WTC11 (cell line): ENCODE measurements around the gene HOXA2. TPM values are rescaled to one million over a fixed set of nuclear protein-coding genes. Genes with fewer than 3 reads are reported as not detected.

ENCODE experiments used
- ATAC-seq: fragments of 200-7000 bp; cut with Tn5 transposase; 2 replicates; pipeline ENCODE4 v1.10.0; 2021; ENCODE audit warnings: mild to moderate bottlenecking, moderate library complexity
- CTCF ChIA-PET: fragments of 300-600 bp; sonication (Branson Sonifier 250); formaldehyde crosslinking; loops from one replicate; lab custom pipeline; 2021; ENCODE audit warnings: antibody characterized with exemption; lab: Charles Lee
- POLR2A ChIA-PET: fragments of 350-600 bp; sonication (Branson Sonifier 250); formaldehyde crosslinking; loops from one replicate; lab custom pipeline; 2021; ENCODE audit warnings: antibody characterized with exemption; lab: Charles Lee
- DNase-seq: peaks from one replicate; pipeline ENCODE4 v3.0.0; 2021; ENCODE audit warnings: low spot score
- H3K27ac Mint-ChIP-seq: 2 replicates; pipeline ENCODE4 v1.8.0; 2021; ENCODE audit warnings: mixed read lengths
- H3K27me3 Mint-ChIP-seq: 2 replicates; pipeline ENCODE4 v1.8.0; 2021; ENCODE audit warnings: low read depth, mild to moderate bottlenecking, moderate library complexity, mixed read lengths
- H3K36me3 Mint-ChIP-seq: 2 replicates; pipeline ENCODE4 v1.8.0; 2021; ENCODE audit warnings: mixed read lengths
- H3K4me1 Mint-ChIP-seq: 2 replicates; pipeline ENCODE4 v1.8.0; 2022; ENCODE audit warnings: mixed read lengths
- H3K4me3 Mint-ChIP-seq: 2 replicates; pipeline ENCODE4 v1.8.0; 2021; ENCODE audit warnings: mild to moderate bottlenecking, moderate library complexity, mixed read lengths
- H3K9me3 Mint-ChIP-seq: 2 replicates; pipeline ENCODE4 v1.8.0; 2021; ENCODE audit warnings: mixed read lengths
- AFF4 ChIP-seq: sonication (generic); formaldehyde crosslinking; IDR thresholded peaks from 2 replicates; pipeline ENCODE4 v1.8.1; 2023; ENCODE audit warnings: mild to moderate bottlenecking, missing genetic modification reagents, borderline replicate concordance
- ATF6 ChIP-seq: sonication (generic); formaldehyde crosslinking; IDR thresholded peaks from 2 replicates; pipeline ENCODE4 v1.8.1; 2023; ENCODE audit warnings: mild to moderate bottlenecking, missing genetic modification reagents
- GABPB1 ChIP-seq: sonication (generic); formaldehyde crosslinking; IDR thresholded peaks from 2 replicates; pipeline ENCODE4 v1.8.1; 2023; ENCODE audit warnings: mild to moderate bottlenecking, missing genetic modification reagents
- JUN ChIP-seq: sonication (generic); formaldehyde crosslinking; IDR thresholded peaks from 2 replicates; pipeline ENCODE4 v1.8.0; 2023; ENCODE audit warnings: mild to moderate bottlenecking, missing genetic modification reagents
- MLX ChIP-seq: sonication (generic); formaldehyde crosslinking; IDR thresholded peaks from 2 replicates; pipeline ENCODE4 v1.8.1; 2023; ENCODE audit warnings: mild to moderate bottlenecking, missing genetic modification reagents, moderate library complexity
- NFE2L1 ChIP-seq: sonication (generic); formaldehyde crosslinking; IDR thresholded peaks from 2 replicates; pipeline ENCODE4 v1.8.1; 2023; ENCODE audit warnings: missing genetic modification reagents
- NR2C2 ChIP-seq: sonication (generic); formaldehyde crosslinking; IDR thresholded peaks from 2 replicates; pipeline ENCODE4 v1.8.0; 2022; ENCODE audit warnings: mild to moderate bottlenecking, missing genetic modification reagents
- NR3C1 ChIP-seq: sonication (generic); formaldehyde crosslinking; conservative IDR thresholded peaks from 2 replicates; pipeline ENCODE4 v1.8.1; 2023; ENCODE audit warnings: low read depth, mild to moderate bottlenecking, missing genetic modification reagents
- SMAD3 ChIP-seq: sonication (generic); formaldehyde crosslinking; IDR thresholded peaks from 2 replicates; pipeline ENCODE4 v1.8.0; 2022; ENCODE audit warnings: missing genetic modification reagents, mild to moderate bottlenecking, borderline replicate concordance
- TEAD1 ChIP-seq: sonication (generic); formaldehyde crosslinking; IDR thresholded peaks from 2 replicates; pipeline ENCODE4 v1.8.0; 2022; ENCODE audit warnings: mild to moderate bottlenecking, missing genetic modification reagents
- TEAD4 ChIP-seq: sonication (generic); formaldehyde crosslinking; IDR thresholded peaks from 2 replicates; pipeline ENCODE4 v1.8.0; 2022; ENCODE audit warnings: mild to moderate bottlenecking, missing genetic modification reagents
- ZMAT4 ChIP-seq: fragments of 250-450 bp; sonication (Bioruptor Pico); IDR thresholded peaks from 2 replicates; pipeline ENCODE4 v1.9.0; 2021; ENCODE audit warnings: mild to moderate bottlenecking
- ZNF232 ChIP-seq: sonication (generic); formaldehyde crosslinking; IDR thresholded peaks from 2 replicates; pipeline ENCODE4 v1.8.0; 2022; ENCODE audit warnings: mild to moderate bottlenecking, missing genetic modification reagents
- ZNF396 ChIP-seq: fragments of 250-450 bp; sonication (Bioruptor Pico); IDR thresholded peaks from 2 replicates; pipeline ENCODE4 v1.8.0; 2021; ENCODE audit warnings: mild to moderate bottlenecking, moderate library complexity, borderline replicate concordance
- ZNF423 ChIP-seq: fragments of 250-450 bp; sonication (Bioruptor Pico); IDR thresholded peaks from 2 replicates; pipeline ENCODE4 v2.1.2; 2022; ENCODE audit warnings: mild to moderate bottlenecking, moderate library complexity
- ZNF671 ChIP-seq: fragments of 250-450 bp; sonication (Bioruptor Pico); IDR thresholded peaks from 2 replicates; pipeline ENCODE4 v1.8.0; 2021; ENCODE audit warnings: mild to moderate bottlenecking
- total RNA-seq: library from RNA; stranded (reverse); gene quantifications from 3 replicates; pipeline ENCODE4 v1.2.3, GENCODE V29; 2021
- TF ChIP-seq, protein P1 (sequence below): fragments of 250-450 bp; sonication (Bioruptor Pico); IDR thresholded peaks from 2 replicates; pipeline ENCODE4 v1.8.0; 2021; ENCODE audit warnings: mild to moderate bottlenecking
- TF ChIP-seq, protein P2 (sequence below): sonication (generic); formaldehyde crosslinking; IDR thresholded peaks from 2 replicates; pipeline ENCODE4 v1.8.1; 2022; ENCODE audit warnings: mild to moderate bottlenecking, missing genetic modification reagents, moderate library complexity, borderline replicate concordance
- TF ChIP-seq, protein P3 (sequence below): sonication (generic); formaldehyde crosslinking; IDR thresholded peaks from 2 replicates; pipeline ENCODE4 v1.8.1; 2022; ENCODE audit warnings: mild to moderate bottlenecking, moderate library complexity, missing genetic modification reagents
- TF ChIP-seq, protein P4 (sequence below): sonication (generic); formaldehyde crosslinking; IDR thresholded peaks from 2 replicates; pipeline ENCODE4 v1.8.1; 2022; ENCODE audit warnings: low read depth, mild to moderate bottlenecking, moderate library complexity, missing genetic modification reagents, borderline replicate concordance
- TF ChIP-seq, protein P5 (sequence below): fragments of 250-450 bp; sonication (Bioruptor Pico); IDR thresholded peaks from 2 replicates; pipeline ENCODE4 v2.1.2; 2022; ENCODE audit warnings: mild to moderate bottlenecking, moderate library complexity

HOXA2 gene
- total RNA-seq, 1 experiment from 2014 or later: not detected

DNA sequence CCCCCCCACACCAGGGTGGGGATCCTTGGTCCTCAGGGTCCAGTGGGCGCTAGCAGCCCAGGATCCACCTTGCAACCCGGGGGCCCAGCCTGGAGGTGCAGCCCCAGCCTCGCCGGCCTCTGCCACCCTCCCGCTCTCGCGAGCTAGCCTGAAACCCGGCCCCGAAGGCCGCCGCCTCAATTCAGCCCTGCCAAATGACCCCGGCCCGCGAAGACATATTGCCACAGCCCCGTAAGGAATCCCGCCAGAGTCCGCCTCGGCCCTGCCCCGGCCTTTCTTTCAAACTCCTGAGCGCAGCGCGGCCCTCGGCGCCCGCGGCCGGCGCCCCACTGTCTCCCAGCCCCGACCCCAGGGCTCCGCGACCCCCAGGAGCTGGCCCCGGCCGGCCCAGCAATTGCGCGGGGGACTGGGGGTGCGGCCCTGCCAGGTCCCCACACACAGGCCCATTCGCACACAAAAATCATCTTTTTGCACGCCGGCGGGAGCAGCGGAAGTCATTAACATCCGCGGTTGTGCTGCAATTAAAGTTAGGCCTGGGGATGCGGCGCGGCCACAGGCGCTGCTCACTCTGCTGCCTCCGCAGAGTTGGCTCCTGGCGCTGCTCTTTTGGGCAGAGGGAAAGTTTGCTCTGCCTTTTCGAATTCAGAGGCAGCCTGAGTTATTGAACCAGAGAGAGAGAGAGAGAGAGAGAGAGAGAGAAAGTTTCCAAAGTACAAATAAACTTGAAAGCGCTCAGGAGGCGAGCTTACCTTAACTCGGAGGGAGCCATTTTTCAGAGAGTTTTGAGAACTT is 37.0 kb upstream of the HOXA2 start:
- Mint-ChIP-seq H3K4me1 (peaks cover 21% of the 10 kb centered on the region), H3K9me3 (no peaks in the 10 kb centered on the region), H3K27me3 (peaks cover 100% of the 10 kb centered on the region), H3K4me3 (peak overlapping the region; percentile 51), H3K27ac (no peak overlapping the region)
- POLR2A ChIA-PET: no interaction called here
- peak; percentile 27 for ATAC-seq
- no peak for TF ChIP-seq ZNF232 (CRISPR knock-in tag)
- TF ChIP-seq ATF6: no peak
- TF ChIP-seq ZNF396 (CRISPR knock-in tag): no peak
- TF ChIP-seq, protein P1, sequence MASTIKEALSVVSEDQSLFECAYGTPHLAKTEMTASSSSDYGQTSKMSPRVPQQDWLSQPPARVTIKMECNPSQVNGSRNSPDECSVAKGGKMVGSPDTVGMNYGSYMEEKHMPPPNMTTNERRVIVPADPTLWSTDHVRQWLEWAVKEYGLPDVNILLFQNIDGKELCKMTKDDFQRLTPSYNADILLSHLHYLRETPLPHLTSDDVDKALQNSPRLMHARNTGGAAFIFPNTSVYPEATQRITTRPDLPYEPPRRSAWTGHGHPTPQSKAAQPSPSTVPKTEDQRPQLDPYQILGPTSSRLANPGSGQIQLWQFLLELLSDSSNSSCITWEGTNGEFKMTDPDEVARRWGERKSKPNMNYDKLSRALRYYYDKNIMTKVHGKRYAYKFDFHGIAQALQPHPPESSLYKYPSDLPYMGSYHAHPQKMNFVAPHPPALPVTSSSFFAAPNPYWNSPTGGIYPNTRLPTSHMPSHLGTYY: no peak
- TF ChIP-seq JUN (CRISPR knock-in tag): no peak
- no peak for TF ChIP-seq ZMAT4
- TF ChIP-seq, all 79 proteins: peak for 0
- CTCF ChIA-PET: interaction anchor here (0.6 to 1.5 kb wide), 3 partner anchors 40 to 458 kb away, joined by 3 to 4 read pairs (median 3); no protein-coding TSS in a partner anchor
- H3K36me3 Mint-ChIP-seq: no peaks in the 10 kb centered on the region
- DNase-seq: peak; percentile 43

GRCh38 chr7:27138985-27139333 is 36.5 kb upstream of the HOXA2 start:
- POLR2A ChIA-PET: no interaction called here
- ATAC-seq (no peak), DNase-seq (no peak)
- H3K36me3 Mint-ChIP-seq: no peaks in the 10 kb centered on the region; the same call in 1 of the 2 replicates
- H3K9me3 Mint-ChIP-seq: no peaks in the 10 kb centered on the region
- CTCF ChIA-PET: interaction anchor here (0.6 kb wide), 1 partner anchor 101 kb away, joined by 3 read pairs; no protein-coding TSS in a partner anchor
- H3K4me1 Mint-ChIP-seq: peaks cover 21% of the 10 kb centered on the region
- H3K27me3 Mint-ChIP-seq: peaks cover 100% of the 10 kb centered on the region
- no peak overlapping the region for H3K27ac Mint-ChIP-seq
- H3K4me3 Mint-ChIP-seq: peak overlapping the region; percentile 35; the same call in 1 of the 2 replicates
- TF ChIP-seq SMAD3 (CRISPR knock-in tag) (no peak), ZNF232 (CRISPR knock-in tag) (no peak), AFF4 (CRISPR knock-in tag) (no peak), ZNF671 (no peak), NR2C2 (CRISPR knock-in tag) (no peak), TEAD4 (CRISPR knock-in tag) (no peak), NFE2L1 (CRISPR knock-in tag) (no peak), ZNF423 (CRISPR knock-in tag) (no peak), MLX (CRISPR knock-in tag) (no peak), TEAD1 (CRISPR knock-in tag) (no peak), NR3C1 (CRISPR knock-in tag) (no peak), GABPB1 (CRISPR knock-in tag) (no peak)
- TF ChIP-seq, protein P2, sequence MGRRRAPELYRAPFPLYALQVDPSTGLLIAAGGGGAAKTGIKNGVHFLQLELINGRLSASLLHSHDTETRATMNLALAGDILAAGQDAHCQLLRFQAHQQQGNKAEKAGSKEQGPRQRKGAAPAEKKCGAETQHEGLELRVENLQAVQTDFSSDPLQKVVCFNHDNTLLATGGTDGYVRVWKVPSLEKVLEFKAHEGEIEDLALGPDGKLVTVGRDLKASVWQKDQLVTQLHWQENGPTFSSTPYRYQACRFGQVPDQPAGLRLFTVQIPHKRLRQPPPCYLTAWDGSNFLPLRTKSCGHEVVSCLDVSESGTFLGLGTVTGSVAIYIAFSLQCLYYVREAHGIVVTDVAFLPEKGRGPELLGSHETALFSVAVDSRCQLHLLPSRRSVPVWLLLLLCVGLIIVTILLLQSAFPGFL (CRISPR knock-in tag): no peak
- TF ChIP-seq, protein P3, sequence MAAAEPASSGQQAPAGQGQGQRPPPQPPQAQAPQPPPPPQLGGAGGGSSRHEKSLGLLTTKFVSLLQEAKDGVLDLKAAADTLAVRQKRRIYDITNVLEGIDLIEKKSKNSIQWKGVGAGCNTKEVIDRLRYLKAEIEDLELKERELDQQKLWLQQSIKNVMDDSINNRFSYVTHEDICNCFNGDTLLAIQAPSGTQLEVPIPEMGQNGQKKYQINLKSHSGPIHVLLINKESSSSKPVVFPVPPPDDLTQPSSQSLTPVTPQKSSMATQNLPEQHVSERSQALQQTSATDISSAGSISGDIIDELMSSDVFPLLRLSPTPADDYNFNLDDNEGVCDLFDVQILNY (CRISPR knock-in tag): no peak
- TF ChIP-seq, protein P4, sequence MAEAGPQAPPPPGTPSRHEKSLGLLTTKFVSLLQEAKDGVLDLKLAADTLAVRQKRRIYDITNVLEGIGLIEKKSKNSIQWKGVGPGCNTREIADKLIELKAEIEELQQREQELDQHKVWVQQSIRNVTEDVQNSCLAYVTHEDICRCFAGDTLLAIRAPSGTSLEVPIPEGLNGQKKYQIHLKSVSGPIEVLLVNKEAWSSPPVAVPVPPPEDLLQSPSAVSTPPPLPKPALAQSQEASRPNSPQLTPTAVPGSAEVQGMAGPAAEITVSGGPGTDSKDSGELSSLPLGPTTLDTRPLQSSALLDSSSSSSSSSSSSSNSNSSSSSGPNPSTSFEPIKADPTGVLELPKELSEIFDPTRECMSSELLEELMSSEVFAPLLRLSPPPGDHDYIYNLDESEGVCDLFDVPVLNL (CRISPR knock-in tag): no peak
- TF ChIP-seq, protein P5, sequence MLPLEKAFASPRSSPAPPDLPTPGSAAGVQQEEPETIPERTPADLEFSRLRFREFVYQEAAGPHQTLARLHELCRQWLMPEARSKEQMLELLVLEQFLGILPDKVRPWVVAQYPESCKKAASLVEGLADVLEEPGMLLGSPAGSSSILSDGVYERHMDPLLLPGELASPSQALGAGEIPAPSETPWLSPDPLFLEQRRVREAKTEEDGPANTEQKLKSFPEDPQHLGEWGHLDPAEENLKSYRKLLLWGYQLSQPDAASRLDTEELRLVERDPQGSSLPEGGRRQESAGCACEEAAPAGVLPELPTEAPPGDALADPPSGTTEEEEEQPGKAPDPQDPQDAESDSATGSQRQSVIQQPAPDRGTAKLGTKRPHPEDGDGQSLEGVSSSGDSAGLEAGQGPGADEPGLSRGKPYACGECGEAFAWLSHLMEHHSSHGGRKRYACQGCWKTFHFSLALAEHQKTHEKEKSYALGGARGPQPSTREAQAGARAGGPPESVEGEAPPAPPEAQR (CRISPR knock-in tag): no peak
